Bronchial epithelial cell (primary cell): Measurements from ENCODE around the gene SCYGR7. TPM values are rescaled to one million over a fixed set of nuclear protein-coding genes. Genes with fewer than 3 reads are reported as not detected.
"Not testable (repeated sequence)": the region's sequence is repeated elsewhere in the genome, so short reads cannot be mapped to it uniquely, and the experiment has no call there.

Experiments
- DNase-seq: peaks from one replicate; pipeline ENCODE4 v3.0.0-alpha.2; 2010; ENCODE audit warnings: low read depth
- FAIRE-seq: peaks from 2 replicates; lab custom pipeline; 2011; peaks lifted over from hg19 to GRCh38; lab: Jason Lieb, UNC
- H3K27me3 ChIP-seq: 2 replicates; pipeline ENCODE4 v1.5.1; 2011; ENCODE audit warnings: low read length; ENCODE audit not compliant: control insufficient read depth, insufficient read depth
- H3K36me3 ChIP-seq: 2 replicates; pipeline ENCODE4 v1.5.1; 2011; ENCODE audit warnings: low read length; ENCODE audit not compliant: control insufficient read depth, insufficient read depth
- H3K4me3 ChIP-seq: 2 replicates; pipeline ENCODE4 v1.5.1; 2011; ENCODE audit warnings: mild to moderate bottlenecking, low read depth, low read length, control low read depth
- total RNA-seq: library from RNA; depleted of rRNA; stranded (reverse); fragments of >200 nt; gene quantifications from 2 replicates; pipeline ENCODE4 v1.2.1, GENCODE V29; 2014
- TF ChIP-seq, protein P1 (sequence below): IDR thresholded peaks from 2 replicates; pipeline ENCODE4 v1.5.1; 2011; ENCODE audit warnings: mild to moderate bottlenecking, moderate library complexity, low read length, control low read depth, inconsistent platforms; ENCODE audit not compliant: insufficient read depth, severe bottlenecking

The SCYGR7 gene
- total RNA-seq, 1 donor from 2014 or later: not detected

DNA sequence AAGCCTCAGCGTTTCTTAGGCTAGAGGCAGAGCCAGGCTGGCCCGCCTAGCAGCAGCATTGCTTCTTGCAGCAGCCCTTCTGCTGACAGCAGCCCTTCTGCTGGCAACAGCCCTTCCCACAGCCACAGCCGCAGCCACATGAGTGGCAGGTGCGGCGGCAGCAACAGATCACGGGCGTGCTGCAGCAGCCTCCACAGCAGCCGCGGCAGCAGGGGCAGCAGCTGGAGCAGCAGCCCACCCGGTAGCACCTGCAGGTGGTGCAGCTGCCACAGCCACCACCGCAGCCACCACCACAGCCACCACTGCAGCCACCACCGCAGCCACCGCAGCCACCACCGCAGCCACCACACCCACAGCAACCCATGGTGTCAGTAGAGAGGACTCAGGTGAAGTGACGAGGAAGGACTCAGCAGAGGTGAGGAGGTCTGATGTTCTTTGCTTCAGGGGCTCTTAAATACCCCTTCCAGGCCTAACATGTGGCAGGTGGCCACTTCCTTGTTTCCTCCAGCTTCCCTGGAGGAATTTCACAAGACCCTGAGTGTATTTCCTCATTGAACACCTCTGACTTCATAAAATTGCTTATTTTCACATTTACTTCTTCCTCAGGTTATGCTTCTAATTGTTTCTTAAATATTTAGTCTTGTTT is 3.6 kb upstream of the SCYGR7 start, which contains the start of gene SCYGR6:
Gene SCYGR6, minus strand, starts transcription at position 364 of the 646 bp plus-strand sequence. Its CDS starts 0 bp downstream, at position 364.
- no peak for FAIRE-seq
- Histone ChIP-seq H3K27me3 (no peaks in the 10 kb centered on the region), H3K4me3 (no peak within 1 kb of the TSS), H3K36me3 (no peaks in the 10 kb centered on the region)
- TF ChIP-seq, protein P1, sequence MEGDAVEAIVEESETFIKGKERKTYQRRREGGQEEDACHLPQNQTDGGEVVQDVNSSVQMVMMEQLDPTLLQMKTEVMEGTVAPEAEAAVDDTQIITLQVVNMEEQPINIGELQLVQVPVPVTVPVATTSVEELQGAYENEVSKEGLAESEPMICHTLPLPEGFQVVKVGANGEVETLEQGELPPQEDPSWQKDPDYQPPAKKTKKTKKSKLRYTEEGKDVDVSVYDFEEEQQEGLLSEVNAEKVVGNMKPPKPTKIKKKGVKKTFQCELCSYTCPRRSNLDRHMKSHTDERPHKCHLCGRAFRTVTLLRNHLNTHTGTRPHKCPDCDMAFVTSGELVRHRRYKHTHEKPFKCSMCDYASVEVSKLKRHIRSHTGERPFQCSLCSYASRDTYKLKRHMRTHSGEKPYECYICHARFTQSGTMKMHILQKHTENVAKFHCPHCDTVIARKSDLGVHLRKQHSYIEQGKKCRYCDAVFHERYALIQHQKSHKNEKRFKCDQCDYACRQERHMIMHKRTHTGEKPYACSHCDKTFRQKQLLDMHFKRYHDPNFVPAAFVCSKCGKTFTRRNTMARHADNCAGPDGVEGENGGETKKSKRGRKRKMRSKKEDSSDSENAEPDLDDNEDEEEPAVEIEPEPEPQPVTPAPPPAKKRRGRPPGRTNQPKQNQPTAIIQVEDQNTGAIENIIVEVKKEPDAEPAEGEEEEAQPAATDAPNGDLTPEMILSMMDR: no peak
- DNase-seq: no peak

DNA sequence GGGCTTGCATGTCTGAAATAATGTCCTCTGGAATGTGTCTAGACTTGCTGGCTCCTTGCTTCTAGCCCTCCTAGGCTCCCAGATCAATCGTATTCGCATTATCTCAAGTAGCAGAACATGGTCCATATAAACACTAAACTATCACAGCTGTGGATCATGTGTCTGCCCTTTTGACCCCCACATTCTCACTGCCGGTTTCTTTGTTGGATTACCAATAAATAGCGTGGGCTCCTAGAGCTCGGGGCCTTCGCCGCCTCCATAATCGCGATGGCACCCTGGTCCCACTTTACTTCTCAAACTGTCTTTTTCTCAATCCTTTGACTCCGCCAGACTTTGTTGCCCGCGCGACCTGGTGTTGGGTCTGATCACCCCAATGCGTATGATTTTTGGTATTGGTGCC is 11.2 kb downstream of the SCYGR7 start:
- DNase-seq (no peak), FAIRE-seq (no peak)
- Histone ChIP-seq H3K36me3 (no peaks in the 10 kb centered on the region), H3K27me3 (no peaks in the 10 kb centered on the region), H3K4me3 (no peak overlapping the region)
- TF ChIP-seq, protein P1: no peak

DNA sequence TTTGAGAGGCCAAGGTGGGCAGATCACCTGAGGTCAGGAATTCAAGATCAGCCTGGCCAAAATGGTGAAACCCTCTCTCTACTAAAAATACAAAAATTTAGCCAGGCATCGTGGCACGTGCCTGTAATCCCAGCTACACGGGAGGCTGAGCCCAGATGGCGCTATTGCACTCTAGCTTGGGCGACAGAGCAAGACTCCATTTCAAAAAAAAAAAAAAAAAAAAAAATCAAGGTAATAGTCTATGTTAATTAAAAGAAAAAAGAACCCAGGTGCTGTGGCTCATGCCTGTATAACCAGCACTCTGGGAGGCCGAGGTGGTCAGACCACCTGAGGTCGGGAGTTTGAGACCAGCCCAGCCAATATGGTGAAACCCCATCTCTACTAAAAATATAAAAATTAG is 12.6 kb downstream of the SCYGR7 start:
- not testable (repeated sequence) for H3K36me3 ChIP-seq, H3K4me3 ChIP-seq, H3K27me3 ChIP-seq, FAIRE-seq, DNase-seq

DNA sequence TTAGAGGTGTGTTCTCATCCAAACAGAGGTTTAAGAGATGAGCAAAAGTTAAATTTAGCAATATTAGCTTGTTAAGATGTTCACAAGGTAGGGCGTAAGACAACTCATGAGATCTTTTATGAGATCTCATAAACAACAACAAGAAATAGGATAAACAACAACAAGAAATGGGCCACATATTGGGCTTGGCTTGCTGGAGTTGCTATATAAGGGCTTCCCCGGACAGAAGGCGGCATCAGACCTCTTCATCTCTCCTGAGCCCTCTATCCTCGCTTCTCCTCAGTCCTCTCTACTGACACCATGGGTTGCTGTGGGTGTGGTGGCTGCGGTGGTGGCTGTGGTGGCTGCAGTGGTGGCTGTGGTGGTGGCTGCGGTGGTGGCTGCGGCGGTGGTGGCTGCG is 17.5 kb downstream of the SCYGR7 start, which contains the start of gene SCYGR8:
Gene SCYGR8, plus strand, starts transcription at position 301 of the 400 bp plus-strand sequence. Its CDS starts 0 bp downstream, at position 301.
- FAIRE-seq: no peak
- TF ChIP-seq, protein P1: no peak

DNA sequence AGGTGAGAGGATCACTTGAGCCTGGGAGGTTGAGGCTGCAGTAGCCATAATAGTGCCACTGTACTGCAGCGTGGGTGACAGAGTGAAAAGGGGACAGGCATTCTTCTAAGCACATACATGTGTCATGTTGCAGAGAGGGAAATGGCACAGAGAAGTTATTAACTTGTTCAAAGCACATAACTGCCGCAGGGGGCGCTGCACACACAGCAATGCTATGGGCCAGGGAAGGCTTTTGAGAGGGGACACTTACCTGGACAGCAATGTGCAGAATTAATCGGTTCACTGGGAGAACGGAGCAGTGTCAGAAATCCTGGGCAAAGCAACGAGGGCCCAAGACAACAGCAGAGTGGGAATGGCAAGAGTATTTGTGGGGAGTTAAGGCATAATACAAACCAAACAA is 19.9 kb downstream of the SCYGR7 start:
- no peak for FAIRE-seq
- TF ChIP-seq, protein P1: peak; percentile 30
- peak; percentile 8 for DNase-seq
- no peak overlapping the region for H3K4me3 ChIP-seq
- H3K27me3 ChIP-seq: no peaks in the 10 kb centered on the region
- H3K36me3 ChIP-seq: no peaks in the 10 kb centered on the region

More for the DNA sequence above, 17.5 kb downstream of the SCYGR7 start, which contains the start of gene SCYGR8:
- DNase-seq: no peak
- no peak within 1 kb of the TSS for H3K4me3 ChIP-seq
- H3K36me3 ChIP-seq: no peaks in the 10 kb centered on the region
- no peaks in the 10 kb centered on the region for H3K27me3 ChIP-seq

DNA sequence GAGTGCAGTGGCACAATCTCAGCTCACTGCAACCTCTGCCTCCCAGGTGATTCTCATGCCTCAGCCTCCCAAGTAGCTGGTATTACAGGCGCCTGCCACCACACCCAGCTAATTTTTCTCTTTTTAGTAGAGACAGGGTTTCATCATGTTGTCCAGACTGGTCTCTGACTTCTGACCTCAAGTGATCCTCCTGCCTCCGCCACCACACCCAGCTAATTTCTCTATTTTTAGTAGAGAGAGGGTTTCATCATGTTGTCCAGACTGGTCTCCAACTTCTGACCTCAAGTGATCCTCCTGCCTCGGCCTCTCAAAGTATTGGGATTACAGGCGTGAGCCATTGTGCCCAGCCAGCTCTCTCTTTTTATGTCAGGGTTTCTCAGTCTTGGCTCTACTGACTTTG is 28.1 kb downstream of the SCYGR7 start:
- not testable (repeated sequence) for DNase-seq, H3K4me3 ChIP-seq, H3K27me3 ChIP-seq, H3K36me3 ChIP-seq, FAIRE-seq
